HAP-1 (cell line): ENCODE results near the gene CHAF1A.

Experiments used
- DNase-seq, 2 experiments: peaks; one replicate each; pipeline ENCODE4 v3.0.0-alpha.2; 2016 to 2020; ENCODE audit warnings: low spot score in 2 of 2
- H3K27me3 ChIP-seq: fragments of 250-450 bp; sonication (Bioruptor Pico); 2 replicates; pipeline ENCODE4 v1.5.1; 2020; ENCODE audit warnings: low read depth, mild to moderate bottlenecking, moderate library complexity
- H3K36me3 ChIP-seq: fragments of 250-450 bp; sonication (Bioruptor Pico); replicated peaks from 2 replicates; pipeline ENCODE4 v1.5.1; 2020; ENCODE audit warnings: mild to moderate bottlenecking
- H3K4me1 ChIP-seq: fragments of 250-450 bp; sonication (Bioruptor Pico); 2 replicates; pipeline ENCODE4 v1.5.1; 2020; ENCODE audit warnings: mild to moderate bottlenecking
- H3K4me3 ChIP-seq: fragments of 250-450 bp; sonication (Bioruptor Pico); 2 replicates; pipeline ENCODE4 v1.5.1; 2020; ENCODE audit warnings: mild to moderate bottlenecking, moderate library complexity
- H3K9me3 ChIP-seq: fragments of 250-450 bp; sonication (Bioruptor Pico); 2 replicates; pipeline ENCODE4 v1.5.1; 2020; ENCODE audit warnings: mild to moderate bottlenecking, moderate library complexity
- in situ Hi-C: fragments of 300-500 bp; cut with MboI; formaldehyde crosslinking; loops from 3 replicates; pipeline ENCODE4 v1.14.3; 2020; ENCODE audit warnings: low sequenced_read_pairs, inconsistent platforms, mixed read lengths

Gene CHAF1A

DNA sequence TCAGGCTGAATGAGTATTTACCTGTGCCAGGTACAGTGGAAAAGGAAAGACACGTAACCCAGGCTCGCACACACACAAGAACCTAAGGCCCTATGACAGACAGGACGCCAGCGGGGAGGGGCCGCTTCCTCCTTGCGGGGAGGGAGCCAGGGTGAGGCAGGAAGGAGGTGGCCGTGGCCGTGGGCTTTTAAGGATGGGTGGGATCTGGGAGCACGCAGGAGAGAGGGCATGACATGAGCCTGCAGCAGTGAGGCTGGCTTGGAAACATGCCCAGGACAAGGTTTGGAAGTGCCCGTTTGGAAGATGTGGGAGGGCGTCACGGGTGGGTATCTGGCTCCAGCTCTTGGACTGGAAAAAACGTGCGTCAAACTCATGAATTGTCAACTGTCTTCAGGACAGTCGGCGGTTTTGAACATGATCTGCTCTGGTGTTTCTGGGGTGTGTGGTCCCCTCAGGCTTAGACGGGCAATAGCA, 22.1 kb upstream of the CHAF1A start:
- peaks cover 10% of the 10 kb centered on the region for H3K4me1 ChIP-seq
- H3K4me3 ChIP-seq: no peak overlapping the region
- DNase-seq: no peak
- no peaks in the 10 kb centered on the region for H3K36me3 ChIP-seq
- no peaks in the 10 kb centered on the region for H3K9me3 ChIP-seq
- no peaks in the 10 kb centered on the region for H3K27me3 ChIP-seq
- in situ Hi-C loops: no loop called here

DNA sequence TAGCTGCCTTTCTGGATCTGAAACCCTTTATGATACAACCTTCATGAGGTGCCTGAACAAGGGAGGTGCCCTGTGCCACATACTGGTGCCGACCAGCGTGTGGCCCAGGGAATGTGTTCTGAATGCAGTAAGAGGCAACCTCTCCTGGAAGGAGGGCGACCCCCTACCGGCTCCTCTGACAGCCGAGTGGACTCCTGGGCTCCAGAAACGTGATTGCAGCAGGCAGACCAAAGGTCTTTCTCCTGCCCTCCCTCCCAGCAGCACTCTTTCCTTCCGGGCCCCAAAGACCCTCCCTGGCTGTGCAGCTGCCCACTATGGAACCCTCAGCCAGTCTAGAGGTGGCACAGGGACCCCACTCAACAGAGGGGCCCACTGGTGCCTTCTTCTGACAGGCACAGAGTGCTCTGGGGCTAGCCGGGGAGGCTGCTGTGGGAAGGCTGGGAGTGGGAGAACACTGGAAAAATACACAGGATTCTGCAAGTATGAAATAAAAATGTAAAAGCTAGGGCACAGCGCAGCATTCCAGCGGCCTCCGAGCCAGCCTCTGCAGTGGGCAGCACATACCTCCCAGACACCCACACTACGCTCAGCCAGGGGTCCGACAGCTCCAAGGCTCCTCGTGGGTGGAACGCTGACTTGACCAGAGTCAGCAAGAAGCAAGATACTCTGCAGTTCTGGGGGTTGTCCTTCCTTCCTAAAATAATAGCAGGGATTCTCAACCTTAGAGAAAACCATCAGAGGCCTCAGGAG, 17.0 kb upstream of the CHAF1A start:
- Histone ChIP-seq H3K4me3 (no peak overlapping the region), H3K9me3 (no peaks in the 10 kb centered on the region), H3K27me3 (no peaks in the 10 kb centered on the region), H3K36me3 (peaks cover 8% of the 10 kb centered on the region), H3K4me1 (no peaks in the 10 kb centered on the region)
- no peak for DNase-seq
- in situ Hi-C loops: no loop called here

- DNase-seq: no peak
- Histone ChIP-seq H3K9me3 (no peaks in the 10 kb centered on the region), H3K4me3 (no peak overlapping the region), H3K27me3 (no peaks in the 10 kb centered on the region), H3K36me3 (peaks cover 8% of the 10 kb centered on the region), H3K4me1 (no peaks in the 10 kb centered on the region)
- in situ Hi-C loops: no loop called here
These were observed 16.2 kb upstream of the CHAF1A start for GRCh38 chr19:4386041-4386782.

DNA sequence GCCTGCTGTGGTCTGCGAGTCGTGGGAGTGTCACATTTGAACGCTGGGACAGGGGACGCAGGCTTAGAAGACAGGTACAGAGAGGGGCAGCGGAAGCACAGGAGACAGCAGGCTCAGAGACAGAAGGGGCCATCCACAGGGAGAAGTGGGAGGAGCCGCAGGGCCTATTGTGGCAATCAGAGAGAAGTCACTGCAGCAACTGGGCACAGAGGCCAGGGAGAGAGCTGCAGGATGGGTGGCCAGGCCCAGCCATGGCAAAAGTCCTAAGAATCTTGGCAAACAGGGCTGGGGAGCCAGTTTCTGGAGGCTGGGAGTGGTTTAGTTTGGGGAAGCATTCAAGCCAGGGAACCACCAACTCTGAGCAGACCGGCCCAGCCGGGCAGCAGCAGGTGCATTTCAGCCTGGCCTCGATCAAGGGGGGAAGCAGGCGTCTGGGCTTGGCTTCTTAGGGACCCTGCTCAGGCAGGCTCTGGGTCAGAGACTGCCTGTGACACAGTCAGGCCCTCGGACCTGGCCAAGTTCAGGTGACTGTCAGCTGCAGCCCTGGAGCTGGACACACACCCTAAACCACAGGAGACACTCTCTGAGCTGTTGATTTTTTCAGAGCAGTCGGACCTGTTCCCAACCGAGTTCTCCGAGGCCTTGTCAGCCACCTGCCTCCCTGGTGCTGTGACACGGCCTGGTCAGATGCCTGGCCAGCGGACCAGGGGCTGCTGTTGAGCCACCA, 13.9 kb upstream of the CHAF1A start:
- H3K36me3 ChIP-seq: peaks cover 8% of the 10 kb centered on the region
- in situ Hi-C loops: no loop called here
- no peaks in the 10 kb centered on the region for H3K9me3 ChIP-seq
- H3K27me3 ChIP-seq: no peaks in the 10 kb centered on the region
- no peaks in the 10 kb centered on the region for H3K4me1 ChIP-seq
- no peak overlapping the region for H3K4me3 ChIP-seq
- no peak for DNase-seq

DNA sequence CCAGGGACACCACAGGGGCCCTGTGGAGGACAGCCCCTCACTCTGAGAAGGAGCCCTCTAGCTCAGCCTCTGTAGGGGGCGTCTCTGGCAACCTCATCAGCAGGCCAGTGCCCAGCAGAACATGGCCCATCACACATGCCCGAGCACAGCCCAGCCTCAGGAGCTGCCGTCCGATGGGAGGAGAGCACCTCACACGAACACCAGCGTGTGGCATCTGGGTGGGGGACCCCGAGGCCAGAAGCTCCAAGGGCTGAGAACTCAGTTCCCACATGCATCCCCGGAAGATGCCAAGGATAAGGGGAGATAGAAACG, 13.4 kb upstream of the CHAF1A start:
- in situ Hi-C loops: no loop called here
- no peaks in the 10 kb centered on the region for H3K27me3 ChIP-seq
- H3K4me1 ChIP-seq: no peaks in the 10 kb centered on the region
- no peak overlapping the region for H3K4me3 ChIP-seq
- no peak for DNase-seq
- H3K36me3 ChIP-seq: peaks cover 8% of the 10 kb centered on the region
- H3K9me3 ChIP-seq: no peaks in the 10 kb centered on the region

GRCh38 chr19:4389511-4390016, 12.9 kb upstream of the CHAF1A start:
- Histone ChIP-seq H3K27me3 (no peaks in the 10 kb centered on the region), H3K36me3 (peaks cover 9% of the 10 kb centered on the region), H3K4me3 (no peak overlapping the region), H3K4me1 (no peaks in the 10 kb centered on the region), H3K9me3 (no peaks in the 10 kb centered on the region)
- in situ Hi-C loops: no loop called here
- no peak for DNase-seq

DNA sequence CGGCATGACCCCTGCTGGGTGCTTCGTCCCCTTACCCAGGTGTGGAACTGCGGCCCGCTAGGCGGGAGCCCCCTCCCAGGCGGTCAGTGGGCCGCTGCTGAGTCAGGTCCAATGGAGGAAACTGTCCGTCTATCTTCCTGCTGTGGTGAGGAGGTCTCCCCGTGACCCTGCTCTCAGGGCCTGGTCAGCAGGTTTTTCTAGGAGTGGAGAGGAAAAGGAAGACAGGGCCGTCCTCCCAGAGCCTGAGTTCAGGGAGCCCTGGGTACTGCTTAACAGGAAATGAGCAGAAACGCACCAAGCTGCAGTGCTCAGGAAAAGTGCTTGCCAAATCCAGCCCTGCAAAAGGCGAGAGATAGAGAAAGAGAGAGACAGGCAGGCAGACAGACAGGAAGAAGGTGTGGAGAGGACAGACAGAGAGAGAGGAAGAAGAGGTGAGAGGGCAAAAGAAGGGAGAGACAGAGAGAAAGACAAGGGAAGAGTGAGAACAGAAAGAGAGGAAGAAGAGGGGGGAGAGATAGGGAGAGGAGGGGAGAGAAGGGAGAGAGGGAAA, 12.3 kb upstream of the CHAF1A start:
- H3K4me3 ChIP-seq: no peak overlapping the region

DNA sequence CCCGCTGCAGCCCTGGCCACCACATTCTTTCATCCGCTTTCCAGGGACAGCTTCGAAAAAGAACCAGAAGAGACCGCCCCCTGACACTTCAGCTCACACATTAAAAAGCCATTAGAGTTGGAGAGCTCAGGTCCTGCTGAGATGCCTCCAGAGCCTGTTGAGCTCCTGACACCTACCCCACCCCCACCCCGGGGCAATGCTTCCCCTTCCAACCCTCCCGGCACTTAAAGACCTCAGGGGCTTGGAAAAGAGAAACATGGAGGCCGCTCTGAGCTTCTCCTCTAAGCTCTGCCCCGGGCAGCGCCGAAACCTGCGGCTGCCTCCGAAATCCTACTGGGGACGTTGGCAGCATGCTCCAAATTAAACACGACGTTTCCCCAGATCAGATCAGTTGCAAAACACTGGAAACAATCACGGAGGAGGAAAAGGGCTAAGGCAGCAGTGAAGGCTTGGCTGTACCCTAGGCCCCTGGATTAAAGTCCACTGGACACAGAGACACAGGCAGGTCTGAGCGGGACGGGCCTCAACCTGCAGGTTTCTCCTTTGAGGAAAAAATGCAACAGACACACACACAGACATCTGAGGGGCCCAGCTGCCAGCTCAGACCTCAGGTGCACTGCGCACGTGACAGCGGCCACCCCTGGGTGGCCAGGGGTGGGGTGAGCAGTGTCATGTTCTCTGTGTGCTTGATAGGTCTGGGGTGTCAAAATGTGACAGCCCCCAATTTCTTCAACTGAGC, 11.7 kb upstream of the CHAF1A start:
- H3K4me3 ChIP-seq: no peak overlapping the region
- H3K9me3 ChIP-seq: no peaks in the 10 kb centered on the region
- in situ Hi-C loops: no loop called here
- no peaks in the 10 kb centered on the region for H3K27me3 ChIP-seq
- DNase-seq: no peak
- H3K36me3 ChIP-seq: peaks cover 21% of the 10 kb centered on the region
- no peaks in the 10 kb centered on the region for H3K4me1 ChIP-seq

More for the DNA sequence above, 12.3 kb upstream of the CHAF1A start:
- DNase-seq: no peak
- H3K27me3 ChIP-seq: no peaks in the 10 kb centered on the region
- in situ Hi-C loops: no loop called here
- no peaks in the 10 kb centered on the region for H3K9me3 ChIP-seq
- H3K36me3 ChIP-seq: peaks cover 15% of the 10 kb centered on the region
- H3K4me1 ChIP-seq: no peaks in the 10 kb centered on the region

DNA sequence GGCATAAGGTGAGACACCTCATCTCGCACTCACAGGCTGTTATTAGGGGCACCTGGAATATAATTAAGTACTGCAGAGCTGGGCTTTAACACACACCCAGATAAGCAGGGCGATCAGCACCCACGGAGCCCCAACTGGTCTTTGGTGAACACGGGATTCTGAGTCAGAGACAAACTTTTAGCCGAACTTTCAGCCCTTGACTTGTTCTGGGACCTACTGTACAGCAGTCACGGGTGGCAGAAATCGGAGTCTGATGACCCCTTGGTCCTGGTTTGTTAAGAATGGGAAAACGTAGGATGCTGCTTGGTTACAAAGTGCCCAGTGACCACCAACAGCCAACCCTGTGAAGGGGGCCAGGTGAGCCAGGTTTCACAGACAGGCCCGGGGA, 11.1 kb upstream of the CHAF1A start:
- H3K36me3 ChIP-seq: peaks cover 25% of the 10 kb centered on the region
- in situ Hi-C loops: no loop called here
- H3K27me3 ChIP-seq: no peaks in the 10 kb centered on the region
- DNase-seq: no peak
- H3K4me3 ChIP-seq: no peak overlapping the region
- no peaks in the 10 kb centered on the region for H3K4me1 ChIP-seq
- H3K9me3 ChIP-seq: no peaks in the 10 kb centered on the region

DNA sequence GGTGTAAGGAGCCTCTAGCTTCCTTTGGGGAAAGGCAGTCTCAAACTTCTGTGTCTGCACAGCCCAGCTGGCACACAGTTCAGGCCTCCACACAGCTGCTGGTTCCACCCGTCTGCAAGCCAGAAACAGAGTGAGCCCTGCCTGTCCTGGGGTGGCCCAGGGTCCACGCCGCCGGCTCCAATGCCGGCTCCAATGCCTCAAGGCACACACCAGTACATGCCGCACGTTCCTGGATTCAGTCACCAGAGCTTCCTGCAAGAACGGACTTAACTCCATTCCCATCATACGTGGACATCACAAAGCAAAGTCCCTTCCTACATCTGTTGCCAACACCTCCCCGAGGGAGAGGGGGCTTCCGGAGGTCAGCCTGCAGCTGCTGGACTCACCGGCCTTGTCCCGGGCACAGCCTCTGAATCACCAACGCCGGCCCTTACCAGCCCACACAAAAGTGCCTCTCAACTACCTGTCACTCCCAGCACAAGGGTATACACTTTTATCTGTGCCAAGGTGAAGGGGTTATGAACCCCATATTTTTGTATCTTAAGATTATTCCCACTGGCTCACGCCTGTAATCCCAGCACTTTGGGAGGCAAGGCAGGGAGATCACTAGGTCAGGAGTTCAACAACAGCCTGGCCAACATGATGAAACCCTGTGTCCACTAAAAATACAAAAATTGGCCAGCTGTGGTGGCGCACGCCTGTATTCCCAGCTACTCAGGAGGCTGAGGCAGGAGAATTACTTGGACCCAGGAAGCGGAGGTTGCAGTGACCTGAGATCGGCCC, 10.5 kb upstream of the CHAF1A start:
- Histone ChIP-seq H3K9me3 (no peaks in the 10 kb centered on the region), H3K4me1 (no peaks in the 10 kb centered on the region), H3K27me3 (no peaks in the 10 kb centered on the region), H3K4me3 (no peak overlapping the region), H3K36me3 (peaks cover 25% of the 10 kb centered on the region)
- DNase-seq: no peak
- in situ Hi-C loops: no loop called here

DNA sequence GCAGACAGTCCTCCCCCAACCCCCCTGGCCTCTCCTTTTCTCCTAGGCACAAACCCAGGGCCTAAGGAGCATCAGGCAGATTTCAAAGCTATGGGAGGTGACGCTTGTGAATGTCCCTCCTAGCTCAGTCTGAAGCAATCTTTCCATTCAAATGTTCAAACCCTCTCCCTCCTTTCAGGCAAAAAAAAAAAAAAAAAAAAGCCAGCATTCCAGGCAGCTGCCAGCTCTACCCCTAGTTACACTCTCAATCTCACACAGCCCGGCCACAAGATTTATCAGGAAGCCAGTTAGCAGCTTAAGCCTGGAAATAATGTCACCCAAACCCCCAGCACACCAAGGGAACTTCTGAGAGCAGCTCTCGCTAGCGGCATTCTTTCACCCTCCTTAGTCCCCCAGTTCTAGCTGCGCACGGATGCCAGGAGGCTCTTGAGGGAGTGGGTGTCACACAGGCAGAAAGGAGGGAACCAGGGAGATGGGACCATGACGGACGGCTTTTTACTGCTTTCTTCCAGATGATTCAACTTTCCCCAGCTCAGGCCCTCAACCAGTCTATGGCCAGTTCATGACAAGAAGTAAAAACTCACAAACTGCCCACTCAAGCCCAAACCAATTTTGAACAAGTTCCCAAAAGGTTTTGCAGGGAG, 8.4 kb upstream of the CHAF1A start:
- in situ Hi-C loops: no loop called here
- Histone ChIP-seq H3K4me1 (no peaks in the 10 kb centered on the region; the same call in 1 of the 2 replicates), H3K9me3 (no peaks in the 10 kb centered on the region), H3K36me3 (peaks cover 35% of the 10 kb centered on the region), H3K4me3 (no peak overlapping the region), H3K27me3 (no peaks in the 10 kb centered on the region)
- no peak for DNase-seq

GRCh38 chr19:4396949-4397783, 5.3 kb upstream of the CHAF1A start:
- Histone ChIP-seq H3K27me3 (no peaks in the 10 kb centered on the region), H3K4me3 (no peak overlapping the region), H3K4me1 (peaks cover 6% of the 10 kb centered on the region), H3K36me3 (peaks cover 27% of the 10 kb centered on the region), H3K9me3 (no peaks in the 10 kb centered on the region)
- no peak for DNase-seq
- in situ Hi-C loops: no loop called here
